Stimulated activated CD8-positive, alpha-beta memory T cell treated with anti-CD3 and anti-CD28 coated beads, Interleukin-12 subunit alpha, Interleukin-12 subunit beta, amount 100 ng/mL, for 24 hours (primary cell): ENCODE results near the gene RILPL1.
A peak's percentile ranks its signal among the peaks of the same experiment; 100 is the strongest.
"Not testable (repeated sequence)": the region's sequence is repeated elsewhere in the genome, so short reads cannot be mapped to it uniquely, and the experiment has no call there.

ENCODE experiments used
- DNase-seq: peaks from one replicate; pipeline ENCODE4 v3.0.0-alpha.2; 2020; ENCODE audit errors: extremely low read depth

Gene RILPL1

GRCh38 chr12:123468786-123469185 is 64.7 kb downstream of the RILPL1 start:
- DNase-seq = no peak

- no peak for DNase-seq
Measured at GRCh38 chr12:123465084-123465483, 68.4 kb downstream of the RILPL1 start.

GRCh38 chr12:123463174-123463573 is 70.3 kb downstream of the RILPL1 start:
- DNase-seq = not testable (repeated sequence)

GRCh38 chr12:123457980-123458779 is 75.3 kb downstream of the RILPL1 start, which contains the start of gene SNRNP35:
TSS of gene SNRNP35 (plus strand) at chr12:123458139. CDS start at chr12:123465541, 7,402 bp downstream.
- peak; percentile 53 for DNase-seq

- no peak for DNase-seq
Measured at GRCh38 chr12:123453165-123453564, 80.4 kb downstream of the RILPL1 start.

GRCh38 chr12:123452276-123452550 is 81.3 kb downstream of the RILPL1 start:
- DNase-seq = not testable (repeated sequence)

GRCh38 chr12:123450636-123451035 is 82.9 kb downstream of the RILPL1 start:
- DNase-seq = no peak

- DNase-seq = no peak
Measured at GRCh38 chr12:123449856-123450255, 83.7 kb downstream of the RILPL1 start.

- DNase-seq = no peak
Measured at GRCh38 chr12:123449249-123449733, 84.2 kb downstream of the RILPL1 start.

GRCh38 chr12:123446333-123446713 is 87.2 kb downstream of the RILPL1 start:
- DNase-seq = no peak

GRCh38 chr12:123445388-123446332 is 87.9 kb downstream of the RILPL1 start:
- DNase-seq = no peak

GRCh38 chr12:123444092-123445026 is 89.2 kb downstream of the RILPL1 start:
- no peak for DNase-seq

GRCh38 chr12:123442774-123443173 is 90.7 kb downstream of the RILPL1 start:
- DNase-seq = no peak

GRCh38 chr12:123441523-123442164 is 91.9 kb downstream of the RILPL1 start:
- DNase-seq = no peak

- peak; percentile 81 for DNase-seq
Measured at GRCh38 chr12:123436017-123436964, 97.2 kb downstream of the RILPL1 start, which contains the start of gene RILPL2. TSS of gene RILPL2 (minus strand) at chr12:123436684. CDS start at chr12:123436420, 264 bp downstream.

- no peak for DNase-seq
Measured at GRCh38 chr12:123435636-123436016, 97.9 kb downstream of the RILPL1 start.

GRCh38 chr12:123433615-123434014 is 99.9 kb downstream of the RILPL1 start:
- no peak for DNase-seq

GRCh38 chr12:123431951-123432817 is 101.3 kb downstream of the RILPL1 start:
- DNase-seq = not testable (repeated sequence)

GRCh38 chr12:123429101-123429500 is 104.4 kb downstream of the RILPL1 start:
- DNase-seq = not testable (repeated sequence)
